GM12872 (cell line): Measurements from ENCODE around the gene PLCL1.

Experiments
- TF ChIP-seq, protein P1 (sequence below): IDR thresholded peaks from 3 replicates; pipeline ENCODE4 v1.5.1; 2011; ENCODE audit warnings: low read depth, mild to moderate bottlenecking, low read length, moderate library complexity; ENCODE audit not compliant: insufficient read depth

PLCL1 gene

DNA sequence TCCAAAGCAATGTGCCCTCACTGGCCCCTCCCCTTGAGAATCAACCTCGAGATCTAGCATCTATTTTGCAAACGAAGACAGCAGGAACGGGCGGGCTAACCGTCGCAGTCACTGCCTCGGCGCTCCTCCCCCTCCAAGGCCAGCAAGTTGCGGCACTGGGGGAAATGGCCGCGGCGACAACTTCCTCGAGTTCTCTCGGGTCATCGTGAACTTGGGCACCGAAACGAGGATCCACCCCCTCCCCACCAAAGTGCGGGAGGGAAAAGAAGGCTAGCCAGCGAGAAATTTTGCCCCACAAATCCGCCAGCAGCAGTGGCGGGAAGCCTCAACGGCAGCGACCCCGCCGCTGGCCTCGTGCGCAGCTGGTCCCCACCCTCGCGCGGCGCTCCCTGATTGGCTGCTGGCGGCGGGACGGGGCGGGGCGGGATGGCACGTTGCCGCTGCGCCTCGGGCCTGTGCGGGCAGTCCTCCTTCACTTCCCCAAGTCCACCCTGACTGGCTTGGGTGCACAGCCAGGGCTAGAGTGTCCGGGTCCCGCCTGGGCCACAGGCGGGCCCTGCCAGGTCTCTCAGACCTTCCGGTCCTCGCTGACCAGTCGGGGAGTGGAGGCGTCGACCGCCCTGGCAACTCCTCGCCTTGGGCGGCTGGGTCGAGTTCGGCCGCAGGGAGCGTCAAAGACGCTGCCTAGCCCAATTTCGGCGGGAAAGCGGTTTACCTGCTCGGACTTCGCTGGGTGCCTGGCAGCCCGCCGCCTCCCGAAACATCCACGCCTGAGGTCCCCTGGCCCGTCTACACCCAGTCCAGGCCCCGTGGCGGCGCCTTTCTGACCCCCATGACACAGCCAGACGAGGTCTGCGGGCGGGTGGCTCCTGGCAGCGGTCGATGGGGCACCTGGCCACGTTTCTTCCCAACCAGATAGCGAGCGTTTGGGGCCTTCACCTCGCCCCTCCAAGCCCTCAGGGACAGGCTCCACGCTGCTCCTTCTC is 19.1 kb upstream of the PLCL1 start, which contains the start of gene BOLL:
TSS of gene BOLL (minus strand) at position 364 of the 986 bp plus-strand sequence. CDS start 3,469 bp downstream, outside the sequence.
- TF ChIP-seq, protein P1, sequence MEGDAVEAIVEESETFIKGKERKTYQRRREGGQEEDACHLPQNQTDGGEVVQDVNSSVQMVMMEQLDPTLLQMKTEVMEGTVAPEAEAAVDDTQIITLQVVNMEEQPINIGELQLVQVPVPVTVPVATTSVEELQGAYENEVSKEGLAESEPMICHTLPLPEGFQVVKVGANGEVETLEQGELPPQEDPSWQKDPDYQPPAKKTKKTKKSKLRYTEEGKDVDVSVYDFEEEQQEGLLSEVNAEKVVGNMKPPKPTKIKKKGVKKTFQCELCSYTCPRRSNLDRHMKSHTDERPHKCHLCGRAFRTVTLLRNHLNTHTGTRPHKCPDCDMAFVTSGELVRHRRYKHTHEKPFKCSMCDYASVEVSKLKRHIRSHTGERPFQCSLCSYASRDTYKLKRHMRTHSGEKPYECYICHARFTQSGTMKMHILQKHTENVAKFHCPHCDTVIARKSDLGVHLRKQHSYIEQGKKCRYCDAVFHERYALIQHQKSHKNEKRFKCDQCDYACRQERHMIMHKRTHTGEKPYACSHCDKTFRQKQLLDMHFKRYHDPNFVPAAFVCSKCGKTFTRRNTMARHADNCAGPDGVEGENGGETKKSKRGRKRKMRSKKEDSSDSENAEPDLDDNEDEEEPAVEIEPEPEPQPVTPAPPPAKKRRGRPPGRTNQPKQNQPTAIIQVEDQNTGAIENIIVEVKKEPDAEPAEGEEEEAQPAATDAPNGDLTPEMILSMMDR, result no peak

DNA sequence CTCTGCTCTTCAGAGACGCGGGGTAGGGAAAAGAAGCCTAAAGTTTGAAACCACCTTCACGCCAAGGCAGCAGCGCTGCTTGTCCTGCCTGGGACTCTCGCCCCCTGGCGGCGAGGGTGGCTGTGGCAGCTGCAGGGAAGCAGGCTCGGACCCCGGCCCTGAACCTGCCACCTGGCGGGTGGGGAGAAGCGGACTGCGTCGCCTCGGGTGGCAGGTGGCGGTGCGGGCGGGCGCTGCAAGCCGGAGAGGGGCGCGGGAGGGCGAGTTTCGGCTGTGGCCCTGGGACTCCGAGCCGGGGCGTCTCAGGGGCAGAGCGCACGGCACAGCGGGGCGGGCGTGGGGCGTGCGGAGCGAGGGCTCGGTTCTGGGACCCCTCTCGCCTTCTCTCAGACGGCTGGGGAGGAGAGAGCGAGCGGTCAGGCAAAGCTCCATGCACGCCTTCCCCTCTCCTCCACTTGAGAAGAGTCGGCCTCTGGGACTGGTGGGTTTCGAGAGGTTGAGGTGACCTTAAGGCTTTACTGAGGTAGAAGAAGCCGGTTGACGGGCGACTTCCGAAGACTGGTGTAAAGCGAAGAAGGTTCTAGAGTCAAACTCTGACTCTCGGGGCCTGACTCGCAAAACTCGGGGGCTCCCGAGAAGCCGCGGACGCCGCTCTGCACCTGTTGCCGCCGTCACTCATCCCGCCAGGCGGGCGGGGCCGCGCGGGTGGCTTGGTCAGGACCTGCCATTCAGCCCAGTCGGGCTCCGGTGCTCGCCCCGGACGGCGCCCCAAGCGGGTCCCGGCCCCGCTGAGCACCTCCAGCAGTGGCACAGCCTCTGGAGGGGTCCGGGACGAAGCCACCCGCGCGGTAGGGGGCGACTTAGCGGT is 18.1 kb upstream of the PLCL1 start:
- TF ChIP-seq, protein P1, result 0 out of 3 replicates have a peak, but pooled peaks have one; percentile 29

DNA sequence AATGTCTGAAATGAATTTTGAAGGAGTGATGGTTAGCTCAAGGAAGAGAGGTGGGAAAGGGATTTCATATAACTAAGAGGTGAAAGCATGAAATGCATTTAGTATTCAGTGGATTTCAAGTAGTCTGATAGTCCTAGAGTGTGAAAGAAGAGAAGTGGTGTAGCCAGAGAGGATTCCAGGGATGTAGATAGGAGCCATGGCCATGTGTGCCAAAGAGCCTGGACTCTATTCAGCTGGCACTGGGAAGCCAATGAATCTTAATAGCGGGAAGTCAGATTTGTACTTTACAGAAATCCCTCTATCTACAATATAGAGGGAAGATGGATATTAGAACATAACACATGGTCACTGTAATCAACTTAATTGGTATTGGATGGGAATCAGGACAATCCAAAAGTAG is 10.9 kb upstream of the PLCL1 start:
- TF ChIP-seq, protein P1, result no peak

DNA sequence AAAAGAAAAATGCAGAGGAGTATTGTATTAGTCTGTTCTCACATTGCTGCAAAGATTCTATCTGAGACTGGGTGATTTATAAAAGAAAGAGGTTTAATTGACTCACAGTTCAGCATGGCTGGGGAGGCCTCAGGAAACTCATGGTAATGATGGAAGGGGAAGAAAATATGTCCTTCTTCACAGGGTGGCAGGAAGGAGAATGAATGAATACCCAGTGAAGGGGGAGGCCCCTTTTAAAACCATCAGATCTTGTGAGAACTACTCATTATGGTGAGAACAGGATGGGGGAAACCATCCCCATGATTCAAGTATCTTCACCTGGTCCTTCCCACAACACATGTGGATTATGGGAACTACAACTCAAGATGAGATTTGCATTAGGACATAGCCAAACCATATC is 9.1 kb upstream of the PLCL1 start:
- TF ChIP-seq, protein P1, result no peak

DNA sequence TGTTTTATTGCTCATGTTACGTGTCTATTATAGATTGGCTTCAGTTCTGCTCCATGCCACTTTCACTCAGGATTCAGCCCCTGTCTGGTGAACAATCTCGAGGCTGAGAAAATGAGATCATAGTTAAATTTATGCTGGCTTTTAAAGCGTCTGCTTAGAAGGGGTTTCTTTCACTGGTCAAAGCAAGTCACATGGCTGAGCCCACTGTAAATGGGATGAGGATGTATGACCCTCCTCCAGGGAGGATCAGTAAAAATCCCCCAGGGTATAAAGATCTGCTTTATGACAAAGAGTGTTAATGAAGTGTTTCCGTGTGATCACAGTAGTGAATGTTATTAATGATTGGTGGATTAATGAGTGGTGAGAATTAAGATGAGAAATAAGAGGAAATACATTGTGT is 6.2 kb upstream of the PLCL1 start:
- TF ChIP-seq, protein P1, result no peak

DNA sequence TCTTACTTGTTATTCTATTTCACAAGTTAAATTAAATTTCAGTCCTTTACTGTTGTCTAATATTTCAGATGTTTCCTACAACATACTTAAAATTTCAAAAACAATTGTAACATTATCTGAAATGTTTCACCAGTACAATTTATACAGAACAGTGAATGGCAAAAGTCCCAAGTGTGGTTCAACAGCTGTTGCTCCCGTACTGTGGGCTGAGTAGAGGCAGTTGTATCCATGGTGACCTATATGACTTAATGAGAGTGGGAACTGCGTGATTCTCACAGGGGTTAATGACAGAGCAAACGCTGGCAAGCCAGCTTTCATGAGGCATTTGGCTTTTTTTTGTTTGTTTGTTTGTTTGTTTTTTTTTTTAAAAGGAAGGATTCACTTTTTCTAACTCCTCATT is 5.3 kb upstream of the PLCL1 start:
- TF ChIP-seq, protein P1, result no peak

DNA sequence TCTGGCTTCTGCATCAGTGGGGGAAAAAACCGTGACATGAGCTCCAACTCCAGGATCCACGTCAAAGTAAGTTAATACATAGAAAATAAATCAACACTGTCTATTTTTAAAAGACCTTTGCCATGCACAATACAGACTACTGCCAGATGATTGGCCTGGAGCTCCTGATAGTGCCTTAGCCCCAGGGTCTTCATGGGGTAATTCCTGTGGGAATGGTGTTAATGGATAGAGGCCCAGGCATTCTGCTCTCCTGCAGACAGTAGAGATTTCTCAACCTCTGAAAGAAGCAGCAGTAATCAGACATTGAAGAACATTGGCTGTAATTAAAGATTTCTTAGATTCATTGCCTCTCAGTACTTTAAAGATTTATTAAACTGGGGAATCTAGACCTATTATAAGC is 4.3 kb upstream of the PLCL1 start:
- TF ChIP-seq, protein P1, result no peak
